ENCODE measurements around the gene STAT5B. TPM values are rescaled to one million over a fixed set of nuclear protein-coding genes. Genes with fewer than 3 reads are reported as not detected.

Gene STAT5B
- total and polyA plus RNA-seq, 2 of the 8 experiments (the other 6 are each of a cell fraction or from before 2014, with no cell fraction given) = 35.3 to 52.6 TPM

DNA sequence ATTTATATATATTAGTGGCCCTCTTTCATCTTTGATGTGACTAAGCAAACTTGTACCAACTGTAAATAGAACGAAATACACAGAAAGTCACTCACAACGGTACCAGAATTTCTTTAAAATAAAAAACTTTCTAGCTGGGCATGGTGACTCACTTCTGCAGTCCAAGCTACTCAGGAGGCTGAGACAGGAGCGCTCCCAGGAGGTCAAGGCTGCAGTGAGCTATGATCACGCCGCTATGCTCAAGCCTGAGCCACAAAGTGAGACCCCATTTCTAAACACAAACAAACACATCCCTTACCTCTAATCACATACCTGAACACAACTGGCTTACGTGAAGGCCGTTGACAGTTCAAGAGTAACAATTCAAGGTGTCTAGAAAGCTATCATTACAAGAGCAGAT lies 29.7 kb downstream of the STAT5B start:
- no peak overlapping the region for H3K9ac ChIP-seq (replicated peaks in 1 of 4; ENCODE audit: extremely low read depth in 1 of 4, low read depth in 3 of 4, low read length in 3 of 4)
- no peak for FAIRE-seq
- H4K20me1 ChIP-seq (replicated peaks in 1 of 2; ENCODE audit: control insufficient read depth in 1 of 2, insufficient read depth in 2 of 2, low read length in 2 of 2) = peaks cover 0 to 3% of the 10 kb centered on the region in 2 experiments
- no peaks in the 10 kb centered on the region for H3K9me3 ChIP-seq (ENCODE audit: insufficient read depth in 2 of 2, low read depth in 1 of 2, low read length in 1 of 2)
- no peak overlapping the region for H2BK120ac ChIP-seq (replicated peaks; ENCODE audit: low read depth, low read length)
- H2AK5ac ChIP-seq (ENCODE audit: low read depth, low read length) = no peak overlapping the region
- no peak for DNase-seq (ENCODE audit: low read depth in 1 of 2, low spot score in 2 of 2)
- no peaks in the 10 kb centered on the region; a peak in 2 of 7 replicates for H3K4me1 ChIP-seq (replicated peaks in 1 of 4; ENCODE audit: control insufficient read depth in 3 of 4, insufficient read depth in 4 of 4, low read length in 3 of 4)
- no peak overlapping the region for H2AFZ ChIP-seq (ENCODE audit: low read length)
- no peak overlapping the region for H4K5ac ChIP-seq (ENCODE audit: insufficient read length, low read depth, low read length)
- H3K79me1 ChIP-seq (ENCODE audit: low read depth, low read length) = peaks cover 5% of the 10 kb centered on the region
- no peak overlapping the region for H2BK12ac ChIP-seq (ENCODE audit: low read depth, low read length)
- H2BK15ac ChIP-seq (ENCODE audit: low read length) = no peak overlapping the region
- H3K36me3 ChIP-seq (ENCODE audit: control insufficient read depth in 2 of 4, insufficient read depth in 4 of 4, low read length in 3 of 4) = no peaks in the 10 kb centered on the region
- H3K23me2 ChIP-seq (ENCODE audit: low read depth, low read length) = peaks cover 2% of the 10 kb centered on the region; the same call in 1 of the 2 replicates
- no peak overlapping the region for H3K4ac ChIP-seq (replicated peaks; ENCODE audit: insufficient read length, low read depth, low read length)
- no peak overlapping the region for H3K56ac ChIP-seq (replicated peaks; ENCODE audit: insufficient read length, low read depth, low read length)
- H4K8ac ChIP-seq (ENCODE audit: extremely low read depth, insufficient read depth, low read length) = no peak overlapping the region
- ChIA-PET CTCF (ENCODE audit: partially characterized antibody) (interaction anchor here (0.8 to 5.6 kb wide), 5 partner anchors 23 to 281 kb away, joined by 3 to 53 read pairs (median 3); partner anchors contain the start of gene HCRT), POLR2A (ENCODE audit: partially characterized antibody) (interaction anchor here (1.2 kb wide), 1 partner anchor 23 kb away, joined by 3 read pairs; no protein-coding TSS in a partner anchor)
- no peak overlapping the region for H3K27ac ChIP-seq (ENCODE audit: low read depth, low read length)
- 90% methylated on average over 7 of the region's 7 CpGs; no CpG with 5 or more reads in 1 of the 2 experiments for WGBS, 2 experiments (ENCODE audit: extremely low coverage in 1 of 2, insufficient coverage in 1 of 2, insufficient read length in 1 of 2, insufficient replicate concordance in 2 of 2, low coverage in 1 of 2, low lambda C conversion rate in 2 of 2, missing lambda C conversion rate in 1 of 2)
- no peak overlapping the region for H3K23ac ChIP-seq (ENCODE audit: insufficient read length)
- no peak overlapping the region for H3K18ac ChIP-seq (ENCODE audit: extremely low read depth, low read length)
- H3K4me3 ChIP-seq (ENCODE audit: extremely low read depth in 1 of 4, insufficient read depth in 2 of 4, low read depth in 3 of 4, low read length in 4 of 4) = no peak overlapping the region
- no peaks in the 10 kb centered on the region for H3K27me3 ChIP-seq (replicated peaks in 1 of 4; ENCODE audit: control insufficient read depth in 3 of 4, extremely low read depth in 1 of 4, insufficient read depth in 3 of 4, low read length in 3 of 4)
- no peak overlapping the region for H3K14ac ChIP-seq (ENCODE audit: insufficient read length)
- no peak overlapping the region for H4K91ac ChIP-seq (replicated peaks; ENCODE audit: insufficient read length, low read length)
- H2BK5ac ChIP-seq (ENCODE audit: low read depth, low read length) = no peak overlapping the region
- H2BK20ac ChIP-seq (ENCODE audit: low read length) = no peak overlapping the region
- H3K79me2 ChIP-seq (ENCODE audit: control insufficient read depth in 1 of 2, insufficient read depth in 2 of 2, low read length in 2 of 2) = peaks cover 0 to 51% of the 10 kb centered on the region in 2 experiments; a peak in 2 of 4 replicates
- no peak overlapping the region for H3K4me2 ChIP-seq (ENCODE audit: insufficient read depth in 1 of 2, low read depth in 2 of 2, low read length in 2 of 2)
- TF ChIP-seq, protein P1, sequence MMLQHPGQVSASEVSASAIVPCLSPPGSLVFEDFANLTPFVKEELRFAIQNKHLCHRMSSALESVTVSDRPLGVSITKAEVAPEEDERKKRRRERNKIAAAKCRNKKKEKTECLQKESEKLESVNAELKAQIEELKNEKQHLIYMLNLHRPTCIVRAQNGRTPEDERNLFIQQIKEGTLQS (IDR thresholded peaks at IDR 0.05; ENCODE audit: insufficient read depth, low read depth, low read length) = no peak
- TF ChIP-seq JUND (IDR thresholded peaks at IDR 0.05; ENCODE audit: low read length) (no peak), POU5F1 (IDR thresholded peaks at IDR 0.05; ENCODE audit: low read depth, low read length) (no peak), EP300 (IDR thresholded peaks at IDR 0.05; ENCODE audit: borderline replicate concordance in 1 of 2, low read depth in 2 of 2, low read length in 2 of 2) (no peak), KDM5A (IDR thresholded peaks at IDR 0.05; ENCODE audit: low read length) (no peak), E2F6 (IDR thresholded peaks at IDR 0.05) (no peak), EGR1 (IDR thresholded peaks at IDR 0.05; ENCODE audit: borderline replicate concordance, low read depth, low read length) (no peak), YY1 (IDR thresholded peaks at IDR 0.05; ENCODE audit: low read depth, low read length) (no peak), EZH2 (IDR thresholded peaks at IDR 0.05; ENCODE audit: low read depth, low read length, severe bottlenecking) (no peak)
- TF ChIP-seq, protein P2, sequence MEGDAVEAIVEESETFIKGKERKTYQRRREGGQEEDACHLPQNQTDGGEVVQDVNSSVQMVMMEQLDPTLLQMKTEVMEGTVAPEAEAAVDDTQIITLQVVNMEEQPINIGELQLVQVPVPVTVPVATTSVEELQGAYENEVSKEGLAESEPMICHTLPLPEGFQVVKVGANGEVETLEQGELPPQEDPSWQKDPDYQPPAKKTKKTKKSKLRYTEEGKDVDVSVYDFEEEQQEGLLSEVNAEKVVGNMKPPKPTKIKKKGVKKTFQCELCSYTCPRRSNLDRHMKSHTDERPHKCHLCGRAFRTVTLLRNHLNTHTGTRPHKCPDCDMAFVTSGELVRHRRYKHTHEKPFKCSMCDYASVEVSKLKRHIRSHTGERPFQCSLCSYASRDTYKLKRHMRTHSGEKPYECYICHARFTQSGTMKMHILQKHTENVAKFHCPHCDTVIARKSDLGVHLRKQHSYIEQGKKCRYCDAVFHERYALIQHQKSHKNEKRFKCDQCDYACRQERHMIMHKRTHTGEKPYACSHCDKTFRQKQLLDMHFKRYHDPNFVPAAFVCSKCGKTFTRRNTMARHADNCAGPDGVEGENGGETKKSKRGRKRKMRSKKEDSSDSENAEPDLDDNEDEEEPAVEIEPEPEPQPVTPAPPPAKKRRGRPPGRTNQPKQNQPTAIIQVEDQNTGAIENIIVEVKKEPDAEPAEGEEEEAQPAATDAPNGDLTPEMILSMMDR (IDR thresholded peaks at IDR 0.05; ENCODE audit: control extremely low read depth in 1 of 3, insufficient read depth in 1 of 3, low read depth in 1 of 3, low read length in 3 of 3) = no peak

All from H1 (cell line).